ENCODE results near the gene GRB2. TPM values are rescaled to one million over a fixed set of nuclear protein-coding genes. Genes with fewer than 3 reads are reported as not detected.
A peak's percentile ranks its signal among the peaks of the same experiment; 100 is the strongest.

GRB2 gene
- total RNA-seq, 6 donors from 2014 or later, result 103 to 168 (median 151) TPM

DNA sequence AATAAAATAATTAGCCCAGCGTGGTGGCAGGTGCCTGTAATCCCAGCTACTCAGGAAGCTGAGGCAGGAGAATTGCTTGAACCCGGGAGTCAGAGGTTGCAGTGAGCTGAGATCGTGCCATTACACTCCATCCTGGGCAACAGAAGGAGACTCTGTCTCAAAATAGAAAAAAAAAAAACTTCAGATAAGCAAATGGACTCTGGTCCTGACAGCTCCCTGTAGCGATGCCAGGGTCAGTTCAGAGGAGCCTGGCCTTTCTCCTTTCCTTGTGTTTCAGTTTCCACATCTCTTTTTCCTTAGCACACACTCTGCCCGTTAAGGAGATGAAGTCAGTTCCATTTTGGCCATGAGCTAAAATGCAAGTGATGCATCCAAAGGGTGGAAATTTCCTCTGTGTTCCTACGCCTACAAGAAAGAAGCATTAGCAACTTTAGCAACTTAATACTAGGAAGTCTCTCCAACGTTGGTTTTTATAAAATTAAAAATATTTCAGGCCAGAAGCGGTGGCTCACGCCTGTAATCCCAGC lies 11.6 kb upstream of the GRB2 start:
- Histone ChIP-seq H3K4me3 (no peak overlapping the region), H3K27me3 (no peaks in the 10 kb centered on the region), H3K36me3 (no peaks in the 10 kb centered on the region), H3K27ac (no peak overlapping the region), H3K4me1 (peaks cover 3 to 8% (median 4%) of the 10 kb centered on the region in 4 donors), H3K9me3 (no peaks in the 10 kb centered on the region)
- TF ChIP-seq POLR2AphosphoS5 (IDR thresholded peaks at IDR 0.05) (no peak), POLR2A (IDR thresholded peaks at IDR 0.05) (no peak), EP300 (IDR thresholded peaks at IDR 0.05) (no peak)
- TF ChIP-seq, protein P1, sequence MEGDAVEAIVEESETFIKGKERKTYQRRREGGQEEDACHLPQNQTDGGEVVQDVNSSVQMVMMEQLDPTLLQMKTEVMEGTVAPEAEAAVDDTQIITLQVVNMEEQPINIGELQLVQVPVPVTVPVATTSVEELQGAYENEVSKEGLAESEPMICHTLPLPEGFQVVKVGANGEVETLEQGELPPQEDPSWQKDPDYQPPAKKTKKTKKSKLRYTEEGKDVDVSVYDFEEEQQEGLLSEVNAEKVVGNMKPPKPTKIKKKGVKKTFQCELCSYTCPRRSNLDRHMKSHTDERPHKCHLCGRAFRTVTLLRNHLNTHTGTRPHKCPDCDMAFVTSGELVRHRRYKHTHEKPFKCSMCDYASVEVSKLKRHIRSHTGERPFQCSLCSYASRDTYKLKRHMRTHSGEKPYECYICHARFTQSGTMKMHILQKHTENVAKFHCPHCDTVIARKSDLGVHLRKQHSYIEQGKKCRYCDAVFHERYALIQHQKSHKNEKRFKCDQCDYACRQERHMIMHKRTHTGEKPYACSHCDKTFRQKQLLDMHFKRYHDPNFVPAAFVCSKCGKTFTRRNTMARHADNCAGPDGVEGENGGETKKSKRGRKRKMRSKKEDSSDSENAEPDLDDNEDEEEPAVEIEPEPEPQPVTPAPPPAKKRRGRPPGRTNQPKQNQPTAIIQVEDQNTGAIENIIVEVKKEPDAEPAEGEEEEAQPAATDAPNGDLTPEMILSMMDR (IDR thresholded peaks at IDR 0.05), result no peak
- 63 to 67% methylated on average over 9 of the region's 9 CpGs for WGBS, 2 donors
- DNase-seq, result no peak
- no peak for ATAC-seq (ENCODE audit: low FRiP score in 2 of 2)

DNA sequence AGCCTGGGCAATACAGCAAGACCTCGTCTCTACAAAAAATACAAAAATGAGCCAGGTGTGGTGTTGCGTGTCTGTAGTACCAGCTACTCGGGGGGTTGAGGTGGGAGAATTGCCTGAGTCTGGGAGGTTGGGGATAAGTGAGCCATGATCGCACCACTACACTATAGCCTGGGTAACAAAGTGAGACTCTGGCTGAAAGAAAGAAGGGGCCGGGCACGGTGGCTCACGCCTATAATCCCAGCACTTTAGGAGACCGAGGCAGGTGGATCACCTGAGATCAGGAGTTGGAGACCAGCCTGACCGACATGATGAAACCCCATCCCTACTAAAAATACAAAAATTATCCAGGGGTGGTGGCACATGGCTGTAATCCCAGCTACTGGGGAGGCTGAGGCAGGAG lies 10.5 kb upstream of the GRB2 start:
- Histone ChIP-seq H3K27me3 (no peaks in the 10 kb centered on the region), H3K4me1 (peaks cover 3 to 9% (median 4%) of the 10 kb centered on the region in 4 donors), H3K27ac (no peak overlapping the region), H3K36me3 (no peaks in the 10 kb centered on the region), H3K9me3 (no peaks in the 10 kb centered on the region), H3K4me3 (no peak overlapping the region)
- no peak for ATAC-seq (ENCODE audit: low FRiP score in 2 of 2)
- WGBS, 2 donors, result 88 to 89% methylated on average over 9 of the region's 9 CpGs
- no peak for TF ChIP-seq POLR2A (IDR thresholded peaks at IDR 0.05)
- no peak for TF ChIP-seq EP300 (IDR thresholded peaks at IDR 0.05)
- TF ChIP-seq POLR2AphosphoS5 (IDR thresholded peaks at IDR 0.05), result no peak
- TF ChIP-seq, protein P1 (IDR thresholded peaks at IDR 0.05), result no peak
- no peak for DNase-seq

DNA sequence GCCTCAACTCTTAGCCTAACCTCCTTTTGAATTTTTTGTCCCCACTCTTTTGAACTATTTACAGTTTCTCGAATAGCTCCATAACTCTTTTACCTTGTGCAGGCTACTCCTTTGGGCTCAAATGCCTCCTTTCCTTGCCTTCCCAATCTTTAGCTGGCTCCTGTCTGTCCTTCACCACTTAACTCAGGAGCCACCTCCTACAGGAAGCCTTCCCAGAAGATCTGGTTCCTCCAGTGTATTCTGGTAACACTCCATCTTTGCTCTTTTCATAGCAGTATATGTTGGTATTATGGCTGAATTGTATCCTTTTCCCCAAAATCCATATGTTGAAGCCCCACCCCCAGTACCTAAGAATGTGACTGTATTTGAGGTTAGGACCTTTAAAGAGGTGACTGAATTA lies 9.0 kb upstream of the GRB2 start:
- Histone ChIP-seq H3K27me3 (no peaks in the 10 kb centered on the region), H3K9me3 (no peaks in the 10 kb centered on the region), H3K4me1 (peaks cover 3 to 9% (median 4%) of the 10 kb centered on the region in 4 donors), H3K27ac (no peak overlapping the region), H3K4me3 (no peak overlapping the region), H3K36me3 (no peaks in the 10 kb centered on the region)
- ATAC-seq (ENCODE audit: low FRiP score in 2 of 2) (no peak), DNase-seq (no peak)
- WGBS, 2 donors, result 83 to 89% methylated on average over 1 of the region's 1 CpG
- no peak for TF ChIP-seq EP300 (IDR thresholded peaks at IDR 0.05)
- TF ChIP-seq POLR2AphosphoS5 (IDR thresholded peaks at IDR 0.05), result no peak
- no peak for TF ChIP-seq POLR2A (IDR thresholded peaks at IDR 0.05)
- TF ChIP-seq, protein P1 (IDR thresholded peaks at IDR 0.05), result no peak

DNA sequence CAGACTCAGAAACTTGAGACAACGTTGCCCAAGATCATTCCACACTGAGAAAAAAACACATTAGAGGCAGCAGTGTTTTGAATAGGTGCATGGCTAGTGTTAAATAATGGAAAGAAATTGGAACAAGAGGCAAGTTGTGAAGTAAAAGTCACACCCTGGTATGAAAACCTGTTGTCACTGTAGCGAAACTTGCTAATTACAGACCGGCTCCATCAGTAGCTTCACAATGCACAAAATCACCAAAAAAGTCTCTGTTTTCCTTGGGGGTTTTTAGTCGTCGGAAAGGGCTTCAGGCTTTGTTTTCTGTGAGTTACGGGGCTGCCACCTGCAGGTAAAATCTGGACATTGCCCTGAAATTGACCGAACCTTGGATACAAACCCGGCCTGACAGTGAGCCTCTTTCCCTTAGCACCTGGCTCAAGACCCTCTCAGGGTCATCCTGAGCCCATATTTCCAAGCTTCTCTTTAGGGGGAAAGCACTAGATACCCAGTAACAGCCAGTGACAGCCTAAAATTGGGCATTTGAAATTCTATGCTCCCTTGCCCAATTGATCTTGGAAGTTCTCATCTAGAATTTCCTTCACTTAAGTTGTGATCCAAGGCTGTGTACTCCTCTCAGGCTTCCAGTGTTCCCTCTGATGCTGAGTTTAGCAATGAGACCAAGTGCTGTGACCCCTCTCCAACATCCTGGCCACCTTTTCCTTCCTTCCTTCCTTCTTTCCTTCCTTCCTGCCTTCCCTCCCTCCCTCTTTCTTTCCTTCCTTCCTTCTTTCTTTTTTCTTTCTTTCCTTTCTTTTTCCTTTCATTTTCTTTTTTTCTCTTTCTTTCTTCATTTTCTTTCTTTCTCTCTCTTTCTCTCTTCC lies 7.2 kb upstream of the GRB2 start:
- peak in 1 of 2 donors; percentile 69 for DNase-seq
- no peaks in the 10 kb centered on the region for H3K9me3 ChIP-seq
- H3K36me3 ChIP-seq, result no peaks in the 10 kb centered on the region
- H3K27ac ChIP-seq, result peak overlapping the region in 1 of 4 donors; percentile 30
- peak in 1 of 2 donors; percentile 71 for ATAC-seq (ENCODE audit: low FRiP score in 2 of 2)
- peak overlapping the region in 2 of 4 donors; percentile 4 to 22 for H3K4me3 ChIP-seq
- H3K27me3 ChIP-seq, result no peaks in the 10 kb centered on the region
- 0 to 3% methylated on average over 8 of the region's 8 CpGs for WGBS, 2 donors
- no peak for TF ChIP-seq EP300 (IDR thresholded peaks at IDR 0.05)
- no peak for TF ChIP-seq POLR2AphosphoS5 (IDR thresholded peaks at IDR 0.05)
- TF ChIP-seq, protein P1 (IDR thresholded peaks at IDR 0.05), result peak; percentile 71 to 86 (median 72)
- TF ChIP-seq POLR2A (IDR thresholded peaks at IDR 0.05), result no peak
- peaks cover 3 to 9% (median 4%) of the 10 kb centered on the region in 4 donors for H3K4me1 ChIP-seq

Data from upper lobe of left lung (tissue), 6 donors.